HTR-8/SVneo (cell line): ENCODE measurements around the gene DHCR7.

Experiments used
- DNase-seq: peaks from one replicate; pipeline ENCODE4 v3.0.0; 2011; ENCODE audit warnings: low spot score, mixed read lengths; ENCODE audit not compliant: insufficient read length
- FAIRE-seq: peaks from 2 replicates; lab custom pipeline; 2011; peaks lifted over from hg19 to GRCh38; lab: Jason Lieb, UNC

Gene DHCR7

GRCh38 chr11:71442880-71443279, 5.3 kb downstream of the DHCR7 start:
- no peak for FAIRE-seq

GRCh38 chr11:71442123-71442522, 6.1 kb downstream of the DHCR7 start:
- DNase-seq (no peak), FAIRE-seq (no peak)

More at GRCh38 chr11:71442880-71443279, 5.3 kb downstream of the DHCR7 start:
- no peak for DNase-seq

DNA sequence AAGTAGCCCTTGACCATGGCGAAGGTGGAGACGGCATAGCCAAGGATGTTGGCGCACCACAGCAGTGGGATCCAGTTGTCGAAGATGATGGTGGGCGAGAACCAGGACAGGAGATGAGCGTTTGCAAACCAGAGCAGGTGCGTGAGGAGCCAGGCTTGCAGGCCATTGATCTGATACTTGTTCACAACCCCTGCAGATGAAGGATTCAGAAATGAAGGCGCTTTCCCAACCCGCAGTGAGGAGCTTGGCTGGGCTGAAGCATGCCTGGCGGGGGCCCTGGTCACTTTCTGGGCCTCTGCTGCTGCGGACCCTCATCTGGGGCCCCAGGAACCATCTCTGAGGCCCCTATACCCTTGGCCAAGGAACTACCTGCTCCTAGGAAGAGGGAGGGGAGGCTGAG, 6.9 kb downstream of the DHCR7 start:
- DNase-seq = no peak
- FAIRE-seq = no peak

DNA sequence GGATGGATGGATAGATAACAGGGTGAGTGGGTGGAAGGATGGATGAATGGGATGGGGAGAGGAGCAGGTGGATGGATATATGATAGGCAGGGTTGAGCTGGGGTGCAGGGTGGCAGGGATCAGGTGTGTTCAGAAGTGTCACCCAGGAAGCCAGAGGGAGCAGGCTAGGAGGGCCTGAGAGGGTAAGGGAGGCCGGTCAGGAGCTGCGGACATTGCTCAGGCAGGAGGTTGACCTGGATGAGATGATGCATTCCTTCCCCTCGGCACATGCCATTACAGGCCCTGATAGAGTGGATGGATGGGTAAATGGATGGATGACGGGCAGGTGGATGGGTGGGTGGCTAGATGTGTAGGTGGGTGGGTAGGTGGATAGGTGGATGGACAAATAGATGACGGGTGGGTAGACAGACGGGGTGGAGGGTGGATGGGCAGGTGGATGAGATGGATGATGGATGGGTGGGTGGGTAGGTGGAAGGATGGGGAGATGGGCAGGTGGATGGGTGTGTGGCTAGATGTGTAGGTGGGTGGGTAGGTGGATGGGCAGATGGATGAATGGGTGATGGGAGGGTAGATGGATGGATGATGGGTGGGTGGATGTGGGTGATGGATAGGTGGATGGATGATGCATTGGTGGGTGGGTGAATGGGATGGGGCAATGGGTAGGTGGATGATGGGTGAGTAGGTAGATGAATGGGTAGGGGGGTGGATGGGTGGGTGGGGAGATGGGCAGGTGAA, 8.0 kb downstream of the DHCR7 start:
- peak; percentile 67 for FAIRE-seq

GRCh38 chr11:71438650-71439049, 9.5 kb downstream of the DHCR7 start:
- FAIRE-seq = no peak
- no peak for DNase-seq

More for the DNA sequence above, 8.0 kb downstream of the DHCR7 start:
- no peak for DNase-seq

GRCh38 chr11:71437879-71438278, 10.3 kb downstream of the DHCR7 start:
- DNase-seq (no peak), FAIRE-seq (no peak)

GRCh38 chr11:71437399-71437798, 10.8 kb downstream of the DHCR7 start:
- DNase-seq (no peak), FAIRE-seq (no peak)

GRCh38 chr11:71436861-71437260, 11.3 kb downstream of the DHCR7 start:
- FAIRE-seq = no peak
- no peak for DNase-seq

DNA sequence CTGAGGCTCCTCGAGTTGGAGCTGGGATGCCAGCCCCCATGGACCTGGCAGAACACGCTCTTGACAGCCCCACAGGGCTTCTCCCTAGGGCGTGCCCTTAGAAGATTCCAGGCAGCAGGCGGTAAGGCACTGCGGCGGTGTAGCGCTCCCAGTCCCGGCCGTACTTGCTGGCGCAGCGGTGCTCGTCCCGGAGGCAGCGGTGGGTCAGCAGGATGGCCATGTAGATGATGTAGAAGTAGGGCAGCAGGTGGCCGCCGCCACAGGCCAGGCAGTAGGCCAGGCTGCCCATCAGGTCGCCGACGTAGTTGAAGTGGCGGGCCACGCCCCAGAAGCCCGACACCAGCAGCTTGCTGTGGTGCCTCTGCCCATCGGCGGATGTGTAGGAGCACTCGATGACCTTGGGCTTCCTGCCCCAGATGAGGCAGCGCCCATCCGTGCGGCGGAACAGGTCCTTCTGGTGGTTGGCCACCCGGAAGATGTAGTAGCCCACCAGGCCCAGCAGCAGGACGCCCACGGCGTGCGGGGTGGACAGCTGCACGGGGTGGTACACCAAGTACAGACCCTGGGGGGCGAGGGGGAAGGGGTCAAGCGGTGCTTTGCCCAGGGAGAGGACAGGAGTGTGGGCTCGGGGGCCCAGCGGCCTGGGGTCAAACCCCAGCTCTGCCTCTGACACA, 12.8 kb downstream of the DHCR7 start:
- FAIRE-seq = no peak
- DNase-seq = no peak

DNA sequence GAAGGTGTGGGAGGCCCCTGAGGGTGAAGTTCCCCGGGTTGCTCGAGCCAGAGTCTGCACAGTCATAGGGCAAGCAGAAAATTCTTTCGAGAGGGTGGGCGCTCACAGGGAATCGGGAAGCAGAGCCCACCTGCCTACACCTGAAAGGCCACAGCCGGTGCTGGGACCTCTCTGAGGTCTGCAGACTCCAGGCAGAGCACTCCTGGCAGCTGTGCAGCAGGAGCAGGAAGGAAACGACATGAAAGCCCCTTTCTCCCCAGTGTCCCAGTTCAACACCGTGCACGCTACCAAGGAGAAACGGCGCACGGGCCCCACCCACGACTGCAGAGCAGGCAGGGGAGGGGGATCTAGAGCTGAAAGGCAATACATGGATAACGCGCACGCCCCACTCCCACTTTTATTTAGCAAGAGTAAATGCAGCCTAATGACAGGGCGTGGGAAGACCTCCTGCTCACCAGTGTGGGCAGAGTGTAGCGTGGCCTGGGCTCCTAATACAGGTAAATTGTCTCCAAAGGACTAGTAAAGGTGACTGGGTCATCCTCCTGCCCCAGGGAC, 13.5 kb downstream of the DHCR7 start:
- FAIRE-seq (no peak), DNase-seq (no peak)

- peak; percentile 63 for FAIRE-seq
These were observed 14.3 kb downstream of the DHCR7 start for GRCh38 chr11:71433648-71434450.

GRCh38 chr11:71432761-71433647, 15.2 kb downstream of the DHCR7 start:
- FAIRE-seq (no peak), DNase-seq (no peak)

More at GRCh38 chr11:71433648-71434450, 14.3 kb downstream of the DHCR7 start:
- DNase-seq = no peak

DNA sequence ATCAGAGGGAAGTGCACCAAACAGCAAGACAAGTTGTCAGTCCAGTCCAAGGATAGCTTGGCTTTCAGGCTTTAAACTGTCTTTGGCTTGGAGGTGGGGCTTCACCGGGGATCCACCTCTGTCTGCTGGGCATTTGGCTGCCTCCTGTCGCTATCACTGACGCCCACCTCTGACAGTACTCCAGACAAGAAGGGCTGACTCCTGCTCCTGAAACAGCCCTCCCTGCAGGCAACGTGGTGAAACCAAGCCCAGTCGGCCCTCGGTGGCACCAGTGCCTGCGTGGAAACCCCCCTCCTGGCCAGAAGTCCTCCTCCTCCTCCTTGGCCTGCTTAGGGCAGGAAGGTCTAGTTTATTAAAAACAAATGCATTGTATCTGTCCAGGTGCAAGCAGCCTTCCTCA, 16.9 kb downstream of the DHCR7 start:
- FAIRE-seq = no peak
- no peak for DNase-seq

GRCh38 chr11:71430166-71430565, 18.0 kb downstream of the DHCR7 start:
- DNase-seq (no peak), FAIRE-seq (no peak)

GRCh38 chr11:71429701-71430100, 18.5 kb downstream of the DHCR7 start:
- DNase-seq (no peak), FAIRE-seq (no peak)

DNA sequence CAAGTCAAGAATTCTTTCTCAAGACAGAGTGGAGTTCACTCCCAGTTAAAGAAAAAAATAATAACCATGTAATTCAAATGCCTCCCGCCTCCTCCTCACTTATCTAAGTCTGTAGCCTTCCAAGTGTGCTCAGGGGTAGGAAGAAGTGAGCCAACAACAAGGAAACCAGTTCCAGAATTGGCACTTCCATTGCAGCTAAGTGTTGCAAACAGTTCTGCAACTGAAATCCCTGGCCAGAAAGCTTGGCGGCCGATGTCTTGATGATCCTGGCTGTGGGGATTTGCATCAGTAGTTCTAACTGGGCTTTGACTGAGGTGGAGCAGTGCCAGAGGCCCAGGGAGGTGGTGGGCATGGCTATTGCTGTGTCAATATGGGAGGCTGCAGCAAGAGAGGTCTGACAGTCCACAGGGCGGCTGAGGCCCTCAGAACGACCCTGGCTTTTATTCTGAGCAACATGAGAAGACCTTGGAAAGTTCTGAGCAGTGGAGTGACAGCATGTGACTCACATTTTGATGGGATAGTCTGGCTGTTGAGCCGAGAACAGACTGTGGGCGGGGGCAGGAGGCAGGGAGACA, 19.2 kb downstream of the DHCR7 start:
- DNase-seq = no peak
- no peak for FAIRE-seq

- no peak for DNase-seq
- no peak for FAIRE-seq
These were observed 21.8 kb downstream of the DHCR7 start for GRCh38 chr11:71426413-71426812.

GRCh38 chr11:71425860-71426259, 22.3 kb downstream of the DHCR7 start:
- FAIRE-seq (no peak), DNase-seq (no peak)

DNA sequence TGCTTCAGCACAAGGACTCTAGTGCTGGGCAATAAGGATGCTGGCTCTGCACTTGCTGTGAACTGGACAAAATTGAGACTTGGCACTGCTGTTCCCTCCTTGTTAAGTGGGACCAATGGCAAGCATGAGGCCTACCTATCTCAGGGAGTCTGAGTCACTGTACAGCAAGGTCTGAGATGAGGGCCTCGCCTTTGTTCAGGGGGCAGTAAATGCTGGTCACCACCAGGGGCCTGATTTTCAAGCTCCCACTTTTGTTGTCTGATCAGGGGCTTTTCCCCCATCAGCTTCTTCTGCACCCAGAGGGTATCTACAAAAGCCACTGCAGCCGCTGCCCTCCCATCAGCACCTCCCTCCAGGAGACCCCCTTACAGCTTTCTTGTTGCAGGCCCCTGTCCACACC, 22.8 kb downstream of the DHCR7 start:
- FAIRE-seq (no peak), DNase-seq (no peak)
